Ovary (tissue), 9 donors: Measurements from ENCODE around the gene LMTK3. TPM values are rescaled to one million over a fixed set of nuclear protein-coding genes. Genes with fewer than 3 reads are reported as not detected.

ENCODE experiments used
- DNase-seq, 5 donors: peaks; one replicate each; pipeline ENCODE4 v3.0.0-alpha.2; 2019 to 2020
- H3K27ac ChIP-seq, 2 donors: fragments of 200-600 bp; one replicate each; pipeline versions ENCODE4 v1.5.1 to v1.8.0; 2019 to 2022
- H3K27me3 ChIP-seq: fragments of 200-600 bp; one replicate; pipeline ENCODE4 v1.8.0; 2022
- H3K36me3 ChIP-seq: fragments of 200-600 bp; sonication (generic); one replicate; pipeline ENCODE4 v1.5.1; 2019
- H3K4me1 ChIP-seq: one replicate; pipeline ENCODE4 v1.8.1; 2013; ENCODE audit warnings: mild to moderate bottlenecking, moderate library complexity; ENCODE audit not compliant: insufficient read depth
- H3K4me3 ChIP-seq: fragments of 200-600 bp; sonication (generic); one replicate; pipeline ENCODE4 v1.5.1; 2017
- H3K9me3 ChIP-seq, 2 donors: fragments of 200-600 bp in 1 of 2; sonication (generic) in 1 of 2; one replicate each; pipeline versions ENCODE4 v1.5.1 to v1.8.1; 2013 to 2019; ENCODE audit warnings: mild to moderate bottlenecking in 1 of 2, moderate library complexity in 1 of 2
- EP300 ChIP-seq: sonication (generic); formaldehyde crosslinking; IDR thresholded peaks from one replicate; pipeline ENCODE4 v1.6.1; 2017; ENCODE audit warnings: antibody characterized with exemption
- POLR2A ChIP-seq: fragments of 450-650 bp; IDR thresholded peaks from one replicate; pipeline ENCODE4 v1.6.1; 2017; ENCODE audit warnings: antibody characterized with exemption, mild to moderate bottlenecking, moderate library complexity
- WGBS, 3 donors: extraction: QIAGEN DNeasy Blood & Tissue Kit in 1 of 3; methylation state at CpG; one replicate each; pipeline versions ENCODE4 v1.1.5 to v1.1.7; 2013 to 2017; 5-methylcytosine and 5-hydroxymethylcytosine counted together
- intact Hi-C, 4 donors: fragments of 100-400 bp; cut with DNase I; formaldehyde crosslinking; loops; one replicate each; pipeline versions ENCODE4 v1.11.0 to v1.15.1; 2022 to 2023
- polyA plus RNA-seq, 2 donors: library from polyadenylated mRNA; stranded (reverse); fragments of 200-250 nt in 1 of 2; fragments of 350-450 nt in 1 of 2; fragmentation: Illumina TruSeq in 1 of 2; extraction: RNeasy Lipid Tissue Mini Kit (QIAGEN cat#74804) in 1 of 2; gene quantifications; one replicate each; pipeline ENCODE4 v1.2.3, GENCODE V29; 2013 to 2014
- total RNA-seq, 7 donors: library from RNA; depleted of rRNA in 2 of 7; stranded (reverse); fragments of >200 nt in 2 of 7; fragmentation: NEBNext Ultra II Directional in 3 of 7; extraction: Animal tissue kit (Norgen Biotek cat#: 25700) in 3 of 7; gene quantifications; one replicate each; pipeline versions ENCODE4 v1.1.0 to v1.2.4, GENCODE V29; 2016 to 2023
- TF ChIP-seq, protein P1 (sequence below), 3 donors: fragments of 450-650 bp in 2 of 3; fragments of 200-600 bp in 1 of 3; IDR thresholded peaks; one replicate each; pipeline versions ENCODE4 v1.5.1 to v1.8.0; 2016 to 2022; ENCODE audit warnings: antibody characterized with exemption in 3 of 3, mild to moderate bottlenecking in 1 of 3
- donor health status: DM: no; HTN: no; CAD: no; lungs with moderate emphysema.
- donor health status: DM: no; HTN: no; CAD: no.
- donor health status: Bipolar disorder and iron deficiency.
- donor health status: DM: yes; HTN: yes; CAD: no.
- donor health status: DM: no; HTN: no; CAD: no.
- donor health status: DM: yes; HTN: yes; CAD: no.

LMTK3 gene
- total and polyA plus RNA-seq, 9 donors = 0.27 to 2.5 (median 0.49) TPM; not detected in 1

DNA sequence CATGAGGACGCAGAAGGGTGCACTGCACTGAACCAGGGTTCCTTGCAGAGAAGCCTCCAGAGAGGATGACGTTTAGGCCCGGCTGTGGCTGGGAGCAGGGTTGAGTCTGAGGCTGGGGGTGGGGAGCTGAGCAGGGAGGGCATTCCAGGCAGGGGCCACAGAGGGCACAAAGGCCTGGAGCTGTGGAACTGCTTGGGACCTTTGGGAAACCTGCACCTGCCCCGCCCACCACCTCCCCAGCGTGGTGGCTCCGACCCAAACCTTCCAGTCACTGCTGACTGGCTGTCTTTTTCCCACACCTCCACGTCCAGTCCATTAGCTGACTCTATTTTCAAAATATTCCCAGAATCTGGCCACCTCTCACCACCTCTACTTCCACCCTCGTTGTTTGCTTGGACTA lies 4.9 kb upstream of the LMTK3 start:
- intact Hi-C loops = loop anchor here in 1 of 4 donors (2.0 kb wide), 1 partner anchor 56 kb away; no protein-coding TSS in a partner anchor
- peaks cover 2% of the 10 kb centered on the region for H3K4me1 ChIP-seq
- H3K4me3 ChIP-seq = no peak overlapping the region
- H3K9me3 ChIP-seq = no peaks in the 10 kb centered on the region
- no peak for DNase-seq
- WGBS, 3 donors = 72 to 77% (median 76%) methylated on average over 8 of the region's 8 CpGs
- no peaks in the 10 kb centered on the region for H3K36me3 ChIP-seq
- H3K27me3 ChIP-seq = peaks cover 6% of the 10 kb centered on the region
- H3K27ac ChIP-seq = no peak overlapping the region
- no peak for TF ChIP-seq POLR2A
- TF ChIP-seq EP300 = no peak
- TF ChIP-seq, protein P1, sequence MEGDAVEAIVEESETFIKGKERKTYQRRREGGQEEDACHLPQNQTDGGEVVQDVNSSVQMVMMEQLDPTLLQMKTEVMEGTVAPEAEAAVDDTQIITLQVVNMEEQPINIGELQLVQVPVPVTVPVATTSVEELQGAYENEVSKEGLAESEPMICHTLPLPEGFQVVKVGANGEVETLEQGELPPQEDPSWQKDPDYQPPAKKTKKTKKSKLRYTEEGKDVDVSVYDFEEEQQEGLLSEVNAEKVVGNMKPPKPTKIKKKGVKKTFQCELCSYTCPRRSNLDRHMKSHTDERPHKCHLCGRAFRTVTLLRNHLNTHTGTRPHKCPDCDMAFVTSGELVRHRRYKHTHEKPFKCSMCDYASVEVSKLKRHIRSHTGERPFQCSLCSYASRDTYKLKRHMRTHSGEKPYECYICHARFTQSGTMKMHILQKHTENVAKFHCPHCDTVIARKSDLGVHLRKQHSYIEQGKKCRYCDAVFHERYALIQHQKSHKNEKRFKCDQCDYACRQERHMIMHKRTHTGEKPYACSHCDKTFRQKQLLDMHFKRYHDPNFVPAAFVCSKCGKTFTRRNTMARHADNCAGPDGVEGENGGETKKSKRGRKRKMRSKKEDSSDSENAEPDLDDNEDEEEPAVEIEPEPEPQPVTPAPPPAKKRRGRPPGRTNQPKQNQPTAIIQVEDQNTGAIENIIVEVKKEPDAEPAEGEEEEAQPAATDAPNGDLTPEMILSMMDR (IDR thresholded peaks at IDR 0.05) = no peak

GRCh38 chr19:48514123-48514458 lies 2.5 kb upstream of the LMTK3 start:
- no peak for DNase-seq
- Histone ChIP-seq H3K36me3 (no peaks in the 10 kb centered on the region), H3K4me1 (peaks cover 2% of the 10 kb centered on the region), H3K4me3 (no peak overlapping the region), H3K9me3 (no peaks in the 10 kb centered on the region), H3K27me3 (peaks cover 6% of the 10 kb centered on the region), H3K27ac (no peak overlapping the region)
- TF ChIP-seq POLR2A = no peak
- TF ChIP-seq, protein P1 (IDR thresholded peaks at IDR 0.05) = no peak
- intact Hi-C loops = no loop called here
- 31 to 36% (median 34%) methylated on average over 11 of the region's 11 CpGs for WGBS, 3 donors

DNA sequence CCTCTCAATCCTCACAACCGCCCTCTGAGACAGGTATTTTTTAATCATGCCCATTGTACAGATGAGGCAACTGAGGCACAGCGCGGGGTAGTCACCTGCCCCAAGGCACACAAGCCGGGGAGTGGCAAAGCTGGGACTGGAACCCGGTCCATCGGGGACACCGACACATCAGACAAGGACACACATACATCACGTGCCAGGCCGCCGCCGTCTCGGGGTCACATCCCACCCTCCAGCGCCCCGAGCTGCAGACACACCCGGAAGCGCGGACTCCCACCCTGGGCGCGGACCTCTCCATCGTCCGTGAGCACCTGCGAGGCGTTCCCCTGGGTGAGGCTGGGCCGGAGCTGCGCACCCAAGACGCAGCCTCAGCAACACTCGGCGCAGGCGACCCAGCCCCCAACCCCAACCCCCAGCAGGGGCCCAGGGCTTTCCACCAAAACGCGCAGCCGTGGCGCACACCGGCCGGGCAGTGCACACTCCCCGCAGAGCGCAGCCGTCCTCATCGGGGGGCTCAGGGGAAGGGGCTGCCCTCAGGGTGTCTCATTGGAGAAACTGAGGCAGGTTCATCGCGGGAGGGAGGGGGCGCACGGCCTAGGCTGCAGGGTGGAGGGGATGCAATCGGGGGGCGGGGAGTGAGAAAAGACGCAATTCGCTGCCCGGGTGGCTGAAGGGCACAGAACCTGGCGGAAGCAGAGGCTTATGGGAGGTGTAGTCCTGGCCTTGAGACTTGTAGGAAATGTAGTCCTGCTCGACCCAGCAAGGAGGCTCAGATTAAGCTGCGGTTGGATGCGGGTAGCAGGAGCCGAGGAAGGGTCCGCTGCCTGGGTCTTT lies 1.9 kb upstream of the LMTK3 start:
- TF ChIP-seq POLR2A (no peak), EP300 (no peak)
- TF ChIP-seq, protein P1 (IDR thresholded peaks at IDR 0.05) = no peak
- Histone ChIP-seq H3K9me3 (no peaks in the 10 kb centered on the region), H3K4me3 (peak overlapping the region; percentile 26), H3K27ac (no peak overlapping the region), H3K36me3 (no peaks in the 10 kb centered on the region), H3K27me3 (peaks cover 6% of the 10 kb centered on the region), H3K4me1 (peaks cover 2% of the 10 kb centered on the region)
- intact Hi-C loops = no loop called here
- peak in 2 of 5 donors; percentile 39 to 47 for DNase-seq
- 2 to 4% (median 3%) methylated on average over 26 to 54 of the region's 54 CpGs for WGBS, 3 donors

- DNase-seq = no peak
- WGBS, 3 donors = 37 to 45% (median 40%) methylated on average over 19 of the region's 19 CpGs
- Histone ChIP-seq H3K4me3 (no peak overlapping the region), H3K27me3 (peaks cover 6% of the 10 kb centered on the region), H3K9me3 (no peaks in the 10 kb centered on the region), H3K27ac (no peak overlapping the region), H3K4me1 (peaks cover 2% of the 10 kb centered on the region), H3K36me3 (no peaks in the 10 kb centered on the region)
- no peak for TF ChIP-seq POLR2A
- TF ChIP-seq EP300 = no peak
- TF ChIP-seq, protein P1 (IDR thresholded peaks at IDR 0.05) = no peak
- intact Hi-C loops = no loop called here
Observed at GRCh38 chr19:48512504-48513288, 1.1 kb upstream of the LMTK3 start.
